Loucy (cell line): ENCODE results near the gene DEFB127.

Experiments
- H2AFZ ChIP-seq: fragments of 200-600 bp; sonication (generic); 2 replicates; pipeline ENCODE4 v1.6.0; 2016; ENCODE audit warnings: antibody characterized with exemption, mild to moderate bottlenecking, low read length, moderate library complexity
- H3F3A ChIP-seq: fragments of 200-600 bp; 2 replicates; pipeline ENCODE4 v1.6.0; 2016; ENCODE audit warnings: antibody characterized with exemption, low read depth, mild to moderate bottlenecking
- H3K27me3 ChIP-seq: fragments of 200-600 bp; sonication (generic); 2 replicates; pipeline ENCODE4 v1.6.1; 2014; ENCODE audit warnings: low read length, mild to moderate bottlenecking; ENCODE audit not compliant: insufficient read depth, poor library complexity, severe bottlenecking
- H3K36me3 ChIP-seq: fragments of 200-600 bp; sonication (generic); 2 replicates; pipeline ENCODE4 v1.6.1; 2016; ENCODE audit warnings: low read length; ENCODE audit not compliant: insufficient read depth
- H3K4me1 ChIP-seq: fragments of 200-600 bp; sonication (generic); 2 replicates; pipeline ENCODE4 v1.5.1; 2014; ENCODE audit warnings: low read length, mild to moderate bottlenecking; ENCODE audit not compliant: insufficient read depth, poor library complexity, severe bottlenecking
- H3K4me2 ChIP-seq: fragments of 200-600 bp; sonication (generic); 2 replicates; pipeline ENCODE4 v1.6.0; 2014; ENCODE audit warnings: antibody characterized with exemption, low read length, low read depth, mild to moderate bottlenecking; ENCODE audit not compliant: poor library complexity, severe bottlenecking
- H3K4me3 ChIP-seq: fragments of 200-600 bp; sonication (generic); 2 replicates; pipeline ENCODE4 v1.5.1; 2014; ENCODE audit warnings: low read length, mild to moderate bottlenecking, mixed read lengths; ENCODE audit not compliant: poor library complexity, severe bottlenecking
- H3K79me2 ChIP-seq: fragments of 200-600 bp; sonication (generic); 2 replicates; pipeline ENCODE4 v1.6.1; 2014; ENCODE audit warnings: low read length; ENCODE audit not compliant: insufficient read depth
- H3K9ac ChIP-seq: fragments of 200-600 bp; sonication (generic); 2 replicates; pipeline ENCODE4 v1.6.0; 2014; ENCODE audit warnings: mild to moderate bottlenecking, low read depth, low read length, moderate library complexity; ENCODE audit not compliant: poor library complexity, severe bottlenecking
- H3K9me2 ChIP-seq: fragments of 200-600 bp; sonication (generic); replicated peaks from 2 replicates; pipeline ENCODE4 v1.6.1; 2016; ENCODE audit warnings: low read depth, low read length, mixed read lengths
- H3K9me3 ChIP-seq: fragments of 200-600 bp; sonication (generic); 2 replicates; pipeline ENCODE4 v1.6.1; 2014; ENCODE audit warnings: mild to moderate bottlenecking, antibody characterized with exemption, low read length, low read depth; ENCODE audit not compliant: insufficient read depth
- H4K20me1 ChIP-seq: fragments of 200-600 bp; sonication (generic); 2 replicates; pipeline ENCODE4 v1.6.0; 2014; ENCODE audit warnings: antibody characterized with exemption, low read length, mild to moderate bottlenecking; ENCODE audit not compliant: insufficient read depth, poor library complexity, severe bottlenecking
- EZH2phosphoT487 ChIP-seq: fragments of 200-600 bp; IDR thresholded peaks from 2 replicates; pipeline ENCODE4 v1.6.1; 2018; ENCODE audit warnings: antibody characterized with exemption, mild to moderate bottlenecking, moderate library complexity, borderline replicate concordance
- TF ChIP-seq, protein P1 (sequence below): fragments of 200-600 bp; sonication (generic); conservative IDR thresholded peaks from 2 replicates; pipeline ENCODE4 v1.5.1; 2014; ENCODE audit warnings: mild to moderate bottlenecking, antibody characterized with exemption, low read length

DEFB127 gene

DNA sequence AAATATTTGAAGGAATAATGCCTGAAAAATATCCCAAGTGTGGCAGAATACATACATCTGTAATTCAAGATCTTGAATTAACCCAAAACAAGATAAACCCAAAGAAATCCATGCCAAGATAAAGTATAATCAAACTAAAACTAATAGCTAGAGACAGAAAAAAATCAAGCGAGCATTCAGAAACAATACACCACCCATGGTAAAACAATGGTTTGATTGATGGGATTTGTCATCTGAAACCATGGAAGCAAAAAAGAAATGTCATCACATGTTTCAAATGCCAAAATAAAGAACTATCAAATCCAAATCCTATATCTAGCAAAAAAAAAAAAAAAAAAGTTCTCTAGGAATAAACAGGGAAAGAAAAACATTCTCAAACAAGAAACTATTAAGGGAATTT lies 5.1 kb upstream of the DEFB127 start:
- H3K4me3 ChIP-seq, result no peak overlapping the region
- H3K4me1 ChIP-seq, result no peaks in the 10 kb centered on the region
- H2AFZ ChIP-seq, result no peak overlapping the region
- no peaks in the 10 kb centered on the region for H3K36me3 ChIP-seq
- no peaks in the 10 kb centered on the region for H4K20me1 ChIP-seq
- no peaks in the 10 kb centered on the region for H3K9me2 ChIP-seq
- no peaks in the 10 kb centered on the region for H3K27me3 ChIP-seq
- no peak overlapping the region for H3K4me2 ChIP-seq
- H3K79me2 ChIP-seq, result no peaks in the 10 kb centered on the region
- H3F3A ChIP-seq, result no peaks in the 10 kb centered on the region
- no peak overlapping the region for H3K9ac ChIP-seq
- no peak for TF ChIP-seq EZH2phosphoT487
- TF ChIP-seq, protein P1, sequence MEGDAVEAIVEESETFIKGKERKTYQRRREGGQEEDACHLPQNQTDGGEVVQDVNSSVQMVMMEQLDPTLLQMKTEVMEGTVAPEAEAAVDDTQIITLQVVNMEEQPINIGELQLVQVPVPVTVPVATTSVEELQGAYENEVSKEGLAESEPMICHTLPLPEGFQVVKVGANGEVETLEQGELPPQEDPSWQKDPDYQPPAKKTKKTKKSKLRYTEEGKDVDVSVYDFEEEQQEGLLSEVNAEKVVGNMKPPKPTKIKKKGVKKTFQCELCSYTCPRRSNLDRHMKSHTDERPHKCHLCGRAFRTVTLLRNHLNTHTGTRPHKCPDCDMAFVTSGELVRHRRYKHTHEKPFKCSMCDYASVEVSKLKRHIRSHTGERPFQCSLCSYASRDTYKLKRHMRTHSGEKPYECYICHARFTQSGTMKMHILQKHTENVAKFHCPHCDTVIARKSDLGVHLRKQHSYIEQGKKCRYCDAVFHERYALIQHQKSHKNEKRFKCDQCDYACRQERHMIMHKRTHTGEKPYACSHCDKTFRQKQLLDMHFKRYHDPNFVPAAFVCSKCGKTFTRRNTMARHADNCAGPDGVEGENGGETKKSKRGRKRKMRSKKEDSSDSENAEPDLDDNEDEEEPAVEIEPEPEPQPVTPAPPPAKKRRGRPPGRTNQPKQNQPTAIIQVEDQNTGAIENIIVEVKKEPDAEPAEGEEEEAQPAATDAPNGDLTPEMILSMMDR, result no peak
- no peaks in the 10 kb centered on the region for H3K9me3 ChIP-seq

DNA sequence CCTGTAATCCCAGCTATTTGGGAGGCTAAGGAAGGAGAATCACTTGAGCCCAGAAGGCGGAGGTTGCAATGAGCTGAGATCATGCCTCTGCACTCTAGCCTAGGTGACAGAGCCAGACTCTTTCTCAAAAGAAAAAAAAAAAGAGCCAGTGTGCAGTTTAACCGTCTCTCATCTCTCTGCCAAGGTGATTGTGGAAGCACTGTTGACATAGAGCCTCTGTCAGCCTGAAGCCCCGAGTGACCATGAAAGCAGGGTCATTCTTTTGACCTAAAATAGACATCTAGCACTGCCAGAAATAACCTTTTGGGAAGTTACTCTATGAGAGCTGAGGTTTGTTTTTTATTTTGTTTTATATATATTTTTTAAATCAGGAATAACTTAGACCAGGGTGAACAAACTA lies 7.4 kb downstream of the DEFB127 start:
- no peak overlapping the region for H2AFZ ChIP-seq
- no peak overlapping the region for H3K4me3 ChIP-seq
- no peaks in the 10 kb centered on the region for H3K36me3 ChIP-seq
- H3K27me3 ChIP-seq, result no peaks in the 10 kb centered on the region
- no peak overlapping the region for H3K4me2 ChIP-seq
- no peaks in the 10 kb centered on the region for H3K9me3 ChIP-seq
- H3K79me2 ChIP-seq, result no peaks in the 10 kb centered on the region
- H3F3A ChIP-seq, result no peaks in the 10 kb centered on the region
- H3K9ac ChIP-seq, result no peak overlapping the region
- H3K9me2 ChIP-seq, result no peaks in the 10 kb centered on the region
- TF ChIP-seq EZH2phosphoT487, result no peak
- TF ChIP-seq, protein P1, result no peak
- no peaks in the 10 kb centered on the region for H3K4me1 ChIP-seq
- H4K20me1 ChIP-seq, result no peaks in the 10 kb centered on the region

DNA sequence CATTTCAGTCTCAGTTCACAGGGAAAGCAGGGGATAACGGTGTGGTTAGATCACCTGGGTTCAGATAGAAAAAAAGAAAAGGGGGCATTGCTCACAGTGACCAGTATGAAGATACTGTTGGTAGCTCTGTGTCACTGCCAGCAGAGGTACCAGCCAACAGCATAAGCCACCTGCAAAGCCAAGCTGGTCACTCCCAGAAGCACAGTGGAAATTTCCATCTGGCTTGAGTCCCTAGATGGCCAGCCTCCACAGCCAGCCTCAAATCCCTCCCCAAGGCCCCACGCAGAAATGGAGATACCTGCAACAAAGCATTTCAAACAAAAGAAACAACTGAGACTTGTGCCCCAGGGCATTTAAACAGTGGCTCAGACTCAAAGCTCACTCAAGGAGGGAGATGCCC lies 11.6 kb downstream of the DEFB127 start:
- H3K4me3 ChIP-seq, result no peak overlapping the region
- TF ChIP-seq, protein P1, result no peak
- no peak for TF ChIP-seq EZH2phosphoT487
- H3K36me3 ChIP-seq, result no peaks in the 10 kb centered on the region
- no peaks in the 10 kb centered on the region for H3K27me3 ChIP-seq
- H3K9me2 ChIP-seq, result no peaks in the 10 kb centered on the region
- no peak overlapping the region for H3K4me2 ChIP-seq
- peaks cover 3% of the 10 kb centered on the region; the same call in 1 of the 2 replicates for H3K9me3 ChIP-seq
- no peaks in the 10 kb centered on the region for H4K20me1 ChIP-seq
- H3F3A ChIP-seq, result no peaks in the 10 kb centered on the region
- H3K4me1 ChIP-seq, result no peaks in the 10 kb centered on the region
- H3K9ac ChIP-seq, result no peak overlapping the region
- no peak overlapping the region for H2AFZ ChIP-seq
- no peaks in the 10 kb centered on the region for H3K79me2 ChIP-seq
